ENCODE measurements around the gene PADI6.
A peak's percentile ranks its signal among the peaks of the same experiment; 100 is the strongest.

The PADI6 gene

GRCh38 chr1:17358557-17358956, 13.4 kb upstream of the PADI6 start:
- DNase-seq, result no peak

- DNase-seq, result no peak
These were observed 13.0 kb upstream of the PADI6 start for GRCh38 chr1:17359031-17359430.

- no peak for DNase-seq
These were observed 12.2 kb upstream of the PADI6 start for GRCh38 chr1:17359808-17360207.

GRCh38 chr1:17360272-17360956, 11.6 kb upstream of the PADI6 start:
- no peak for DNase-seq

GRCh38 chr1:17361687-17362086, 10.3 kb upstream of the PADI6 start:
- no peak for DNase-seq

GRCh38 chr1:17363351-17363750, 8.6 kb upstream of the PADI6 start:
- no peak for DNase-seq

- no peak for DNase-seq
These were observed 8.2 kb upstream of the PADI6 start for GRCh38 chr1:17363771-17364170.

- no peak for DNase-seq
These were observed 6.7 kb upstream of the PADI6 start for GRCh38 chr1:17365293-17365692.

- no peak for DNase-seq
These were observed 2.5 kb upstream of the PADI6 start for GRCh38 chr1:17369466-17369865.

- no peak for DNase-seq
These were observed 1.4 kb upstream of the PADI6 start for GRCh38 chr1:17370618-17371017.

GRCh38 chr1:17372955-17373354, 959 bp downstream of the PADI6 start:
- no peak for DNase-seq

- DNase-seq, result no peak
These were observed 3.7 kb downstream of the PADI6 start for GRCh38 chr1:17375651-17376050.

- peak; percentile 37 for DNase-seq
These were observed 5.4 kb downstream of the PADI6 start for GRCh38 chr1:17377325-17377953.

- DNase-seq, result no peak
These were observed 9.2 kb downstream of the PADI6 start for GRCh38 chr1:17381161-17381560.

GRCh38 chr1:17392199-17392740, 20.3 kb downstream of the PADI6 start:
- no peak for DNase-seq

GRCh38 chr1:17393230-17393629, 21.2 kb downstream of the PADI6 start:
- DNase-seq, result no peak

GRCh38 chr1:17397910-17398695, 26.1 kb downstream of the PADI6 start:
- DNase-seq, result no peak

- DNase-seq, result no peak
These were observed 28.8 kb downstream of the PADI6 start for GRCh38 chr1:17400725-17401341.

- no peak for DNase-seq
These were observed 29.8 kb downstream of the PADI6 start for GRCh38 chr1:17401841-17402240.

GRCh38 chr1:17403081-17403480, 31.1 kb downstream of the PADI6 start:
- DNase-seq, result no peak

GRCh38 chr1:17404034-17404684, 32.2 kb downstream of the PADI6 start:
- no peak for DNase-seq

- DNase-seq, result no peak
These were observed 32.8 kb downstream of the PADI6 start for GRCh38 chr1:17404820-17405219.
